ENCODE data around the gene HSPA13.

DNA sequence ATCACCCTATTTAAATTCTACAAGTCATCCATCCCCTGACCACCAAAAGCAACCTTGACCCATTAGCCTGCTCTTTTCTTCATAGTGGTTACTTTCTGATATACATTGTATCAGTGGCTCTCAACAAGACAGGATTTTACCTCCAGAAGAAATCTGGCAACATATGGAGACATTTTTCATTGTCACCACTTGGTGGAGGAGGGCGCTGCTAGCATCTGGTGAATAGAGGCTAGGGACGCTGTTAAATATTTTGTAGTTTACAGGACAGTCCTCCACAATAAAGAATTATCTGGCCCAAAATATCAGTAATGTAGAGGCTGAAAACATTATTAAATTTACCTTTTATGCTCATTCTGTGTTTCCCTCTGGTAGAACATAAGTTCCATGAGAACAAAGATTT is 6.1 kb downstream of the HSPA13 start:
- TF ChIP-seq, protein P1, sequence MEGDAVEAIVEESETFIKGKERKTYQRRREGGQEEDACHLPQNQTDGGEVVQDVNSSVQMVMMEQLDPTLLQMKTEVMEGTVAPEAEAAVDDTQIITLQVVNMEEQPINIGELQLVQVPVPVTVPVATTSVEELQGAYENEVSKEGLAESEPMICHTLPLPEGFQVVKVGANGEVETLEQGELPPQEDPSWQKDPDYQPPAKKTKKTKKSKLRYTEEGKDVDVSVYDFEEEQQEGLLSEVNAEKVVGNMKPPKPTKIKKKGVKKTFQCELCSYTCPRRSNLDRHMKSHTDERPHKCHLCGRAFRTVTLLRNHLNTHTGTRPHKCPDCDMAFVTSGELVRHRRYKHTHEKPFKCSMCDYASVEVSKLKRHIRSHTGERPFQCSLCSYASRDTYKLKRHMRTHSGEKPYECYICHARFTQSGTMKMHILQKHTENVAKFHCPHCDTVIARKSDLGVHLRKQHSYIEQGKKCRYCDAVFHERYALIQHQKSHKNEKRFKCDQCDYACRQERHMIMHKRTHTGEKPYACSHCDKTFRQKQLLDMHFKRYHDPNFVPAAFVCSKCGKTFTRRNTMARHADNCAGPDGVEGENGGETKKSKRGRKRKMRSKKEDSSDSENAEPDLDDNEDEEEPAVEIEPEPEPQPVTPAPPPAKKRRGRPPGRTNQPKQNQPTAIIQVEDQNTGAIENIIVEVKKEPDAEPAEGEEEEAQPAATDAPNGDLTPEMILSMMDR (IDR thresholded peaks at IDR 0.05 in 8 of 11, conservative IDR thresholded peaks at IDR 0.05 in 3 of 11) = no peak
- TF ChIP-seq POLR2A (IDR thresholded peaks at IDR 0.05) = no peak
